Activated CD4-positive, alpha-beta T cell treated with anti-CD3 and anti-CD28 coated beads, Interleukin-2, amount 50 U/mL, for 24 hours (primary cell): Measurements from ENCODE around the gene TP53BP2.
"Not testable (repeated sequence)": the region's sequence is repeated elsewhere in the genome, so short reads cannot be mapped to it uniquely, and the experiment has no call there.

Experiments used
- DNase-seq, 2 donors: peaks; one replicate each; pipeline ENCODE4 v3.0.0-alpha.2; 2020; ENCODE audit warnings: low read depth in 1 of 2, low spot score in 1 of 2

The TP53BP2 gene

GRCh38 chr1:223831755-223832636, 13.8 kb downstream of the TP53BP2 start:
- DNase-seq: no peak

DNA sequence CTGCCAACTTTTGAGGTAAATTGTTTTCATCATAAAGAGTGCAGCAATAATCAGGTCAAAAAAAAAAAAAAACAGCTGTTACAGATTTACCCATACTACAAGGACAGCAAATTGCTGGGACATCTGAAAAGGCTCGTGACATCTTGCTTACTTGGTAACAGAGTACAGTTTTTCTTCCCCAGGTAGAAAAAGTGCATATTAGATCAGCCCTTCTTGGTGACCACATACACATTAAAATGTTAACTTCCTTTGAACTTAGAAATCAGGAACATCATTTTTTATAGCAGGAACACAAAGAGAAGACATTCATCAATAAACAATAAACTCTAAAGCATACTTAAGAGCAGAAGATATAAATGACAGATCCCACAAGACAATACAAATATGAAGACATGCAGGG, 16.1 kb downstream of the TP53BP2 start:
- no peak for DNase-seq

DNA sequence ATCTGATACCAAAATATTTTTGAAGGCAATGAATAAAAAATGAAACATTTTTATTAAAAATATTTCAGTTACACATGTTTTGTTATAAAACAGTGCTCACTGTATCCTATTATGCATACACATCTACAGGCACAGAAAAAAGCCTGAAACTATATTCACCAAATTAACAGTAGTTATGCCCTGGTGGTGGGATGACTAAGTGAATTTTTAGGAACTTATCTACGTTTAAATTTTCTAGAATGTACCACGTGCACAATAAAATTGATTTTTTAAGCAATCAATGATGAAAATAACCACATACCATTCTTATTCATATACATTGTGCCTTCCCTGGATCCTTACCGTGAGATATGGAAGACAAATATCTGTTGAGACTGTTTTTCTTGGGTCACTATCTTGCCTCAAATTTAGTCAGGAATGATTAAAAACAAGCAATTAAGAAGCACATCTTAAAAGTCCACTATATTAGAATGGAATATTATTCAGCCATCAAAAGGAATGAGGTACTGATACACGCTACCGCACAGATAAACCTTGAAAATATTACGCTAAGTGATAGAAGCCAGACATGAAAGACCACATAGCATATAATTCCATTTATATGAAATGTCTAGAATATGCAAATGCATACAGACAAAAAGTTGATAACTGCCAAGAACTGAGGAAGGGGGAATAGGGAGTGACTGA, 17.4 kb downstream of the TP53BP2 start:
- no peak for DNase-seq

DNA sequence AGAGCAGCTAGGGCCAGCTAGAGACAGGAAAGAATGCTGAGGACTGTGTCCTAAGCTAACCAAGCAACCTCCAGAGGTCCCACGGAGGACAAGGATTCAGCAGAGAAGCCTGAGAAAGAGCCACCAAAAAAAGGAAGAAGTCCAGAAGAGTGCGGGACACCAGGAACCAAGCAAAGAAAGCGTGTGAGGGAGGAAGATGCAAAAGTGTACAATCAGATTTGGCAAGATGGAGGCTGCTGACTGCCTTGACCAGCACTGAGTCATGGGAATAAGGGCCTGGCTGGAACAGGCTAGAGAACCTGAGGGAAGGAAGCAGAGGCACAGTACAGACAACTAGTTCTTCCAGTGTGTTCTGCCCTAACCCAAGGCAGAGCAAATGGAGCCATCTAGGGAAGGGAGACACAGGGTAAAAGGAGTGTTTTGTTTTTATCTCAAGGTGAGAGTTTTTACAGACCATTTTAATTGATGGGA, 18.5 kb downstream of the TP53BP2 start:
- no peak for DNase-seq

DNA sequence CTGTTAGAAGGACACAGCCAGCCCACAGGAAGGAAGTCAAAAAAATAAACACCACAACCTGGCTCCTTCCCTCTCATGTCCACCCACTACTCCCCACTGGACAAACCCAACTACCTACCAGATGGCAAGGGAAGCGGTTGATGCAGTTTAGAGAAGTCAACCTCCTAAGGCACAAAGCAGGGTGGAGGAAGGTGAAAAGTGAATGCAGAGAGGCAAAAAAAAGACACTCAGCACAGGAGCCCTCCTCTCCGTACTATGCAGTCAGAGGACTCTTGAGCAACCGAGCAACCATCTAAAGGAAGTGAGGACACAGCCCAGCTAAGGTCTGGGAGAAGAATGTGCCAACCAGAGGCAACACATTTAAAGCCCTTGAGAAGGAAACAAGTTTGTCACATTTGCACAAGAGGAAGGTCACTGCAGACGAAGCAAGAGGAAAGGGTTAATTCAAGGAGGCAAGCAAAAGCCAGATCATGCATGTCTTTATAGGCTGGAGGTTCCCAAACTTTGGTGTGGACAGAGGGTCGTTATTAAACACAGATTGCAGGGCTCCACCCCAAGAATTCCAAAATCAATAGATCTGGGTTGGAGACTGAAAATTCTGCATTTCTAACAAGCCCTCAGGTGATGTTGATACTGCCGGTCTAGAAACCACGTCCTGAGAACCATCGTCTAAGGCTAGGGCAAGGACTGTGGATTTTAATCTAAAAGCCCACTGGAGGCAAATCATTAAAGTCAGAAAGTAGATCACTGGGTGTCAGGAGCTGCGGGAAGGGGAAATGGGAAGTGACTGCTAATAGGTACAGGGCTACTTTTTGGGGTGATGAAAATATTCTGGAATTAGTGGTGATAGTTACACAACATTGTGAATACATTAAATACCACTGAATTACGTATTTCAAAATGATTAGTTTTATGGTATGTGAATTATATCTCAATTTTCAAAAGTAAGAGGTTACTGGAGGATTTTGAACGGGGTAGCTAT, 19.7 kb downstream of the TP53BP2 start:
- DNase-seq: no peak

DNA sequence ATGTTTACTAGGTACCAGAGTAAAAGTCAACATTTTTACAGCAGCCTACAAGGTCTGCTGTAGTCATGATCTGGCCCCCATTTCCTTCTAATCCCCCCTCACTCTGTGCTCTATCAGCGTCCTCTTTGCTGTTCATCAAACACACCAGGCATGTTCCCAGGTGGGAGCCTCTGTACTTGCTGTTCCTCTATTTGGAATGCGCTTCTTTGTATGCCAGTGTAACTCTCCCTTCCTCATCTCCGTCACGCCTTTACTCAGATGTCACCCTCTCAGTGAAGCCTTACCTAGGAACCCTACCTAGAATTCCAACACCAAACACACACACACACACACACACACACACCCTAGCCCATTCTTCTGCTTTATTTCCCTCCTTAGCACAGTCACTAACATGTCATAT, 21.0 kb downstream of the TP53BP2 start:
- DNase-seq: no peak

- no peak for DNase-seq
Measured at GRCh38 chr1:223824287-223824686, 21.5 kb downstream of the TP53BP2 start.

DNA sequence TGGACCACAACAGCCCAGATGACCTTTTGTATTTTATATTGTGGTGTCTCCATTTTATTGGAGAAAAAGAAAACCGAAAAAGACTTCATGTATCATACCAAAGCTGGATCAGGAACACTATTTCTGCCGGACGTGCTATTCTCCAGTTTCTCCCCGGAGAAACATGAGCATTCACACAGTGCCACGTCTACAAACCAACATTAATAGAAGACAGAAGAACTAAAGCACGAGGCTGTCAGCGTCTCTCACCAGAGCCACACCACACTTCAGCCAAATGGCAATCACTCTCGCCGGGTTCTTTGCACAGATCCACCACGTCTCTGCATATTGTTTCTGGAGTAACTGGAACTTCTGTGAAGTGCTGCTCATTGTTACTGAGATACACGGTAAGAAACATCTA, 24.8 kb downstream of the TP53BP2 start:
- no peak for DNase-seq

GRCh38 chr1:223820515-223820858, 25.3 kb downstream of the TP53BP2 start:
- DNase-seq: no peak

DNA sequence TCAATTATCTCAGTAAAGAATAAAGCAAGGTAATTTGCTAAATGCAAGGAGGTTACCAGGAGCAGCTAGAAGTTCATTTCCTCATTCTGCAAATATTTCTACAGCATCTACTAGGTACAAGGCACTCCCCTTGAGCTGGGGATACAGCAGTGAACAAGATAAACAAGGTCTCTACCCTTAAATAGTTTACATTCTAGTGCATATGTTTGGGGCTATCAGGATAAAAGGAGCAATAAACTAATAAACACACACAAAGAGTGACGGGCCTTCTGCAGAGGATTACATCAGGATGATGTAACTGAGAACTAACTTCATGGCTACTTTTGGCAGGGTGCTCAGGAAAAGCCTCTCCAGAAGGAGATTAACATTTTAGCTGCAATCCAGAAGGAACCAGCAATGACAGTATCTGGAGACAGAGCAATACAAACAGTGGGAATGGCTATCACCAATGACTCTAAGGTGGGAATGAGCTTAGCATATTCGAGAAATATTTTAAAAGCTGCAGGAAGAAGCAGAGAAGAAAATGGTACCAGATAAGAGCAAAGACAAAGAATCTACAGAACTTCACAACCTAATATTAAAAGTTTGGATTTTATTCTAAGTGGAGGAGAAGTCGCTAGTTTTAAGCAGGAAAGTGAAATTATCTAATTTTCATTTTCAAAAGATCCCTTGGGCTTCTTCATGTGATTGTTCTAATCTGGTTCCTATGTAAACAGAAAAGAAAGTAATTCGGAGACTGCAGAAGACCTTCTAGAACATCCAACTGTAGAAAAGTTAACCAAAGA, 25.8 kb downstream of the TP53BP2 start:
- DNase-seq: no peak

GRCh38 chr1:223817265-223817664, 28.5 kb downstream of the TP53BP2 start:
- not testable (repeated sequence) for DNase-seq

- no peak for DNase-seq
Measured at GRCh38 chr1:223815865-223816264, 29.9 kb downstream of the TP53BP2 start.

GRCh38 chr1:223815020-223815853, 30.5 kb downstream of the TP53BP2 start:
- DNase-seq: no peak

- DNase-seq: no peak
Measured at GRCh38 chr1:223813645-223814044, 32.1 kb downstream of the TP53BP2 start.

DNA sequence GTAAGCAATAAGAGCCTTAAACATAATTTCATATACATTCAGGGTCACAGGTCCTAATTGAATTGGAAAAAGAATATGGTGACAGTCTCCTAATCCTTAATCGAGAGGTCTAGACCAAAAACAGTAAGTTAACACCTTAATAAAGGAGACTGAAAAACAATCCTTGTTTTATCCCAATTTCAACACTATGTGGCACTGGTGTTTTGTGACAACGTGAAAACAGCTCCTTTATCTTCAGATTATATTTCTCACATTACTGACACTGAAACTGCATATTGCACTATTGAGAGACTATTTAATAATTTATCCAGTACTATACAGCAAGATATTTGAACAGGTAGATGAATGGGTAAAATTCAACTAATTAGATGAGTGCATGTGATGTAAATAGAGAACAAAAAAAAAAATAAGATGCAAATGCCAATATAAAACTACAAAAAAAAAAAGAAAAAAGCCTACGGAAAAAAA, 34.1 kb downstream of the TP53BP2 start:
- no peak for DNase-seq

DNA sequence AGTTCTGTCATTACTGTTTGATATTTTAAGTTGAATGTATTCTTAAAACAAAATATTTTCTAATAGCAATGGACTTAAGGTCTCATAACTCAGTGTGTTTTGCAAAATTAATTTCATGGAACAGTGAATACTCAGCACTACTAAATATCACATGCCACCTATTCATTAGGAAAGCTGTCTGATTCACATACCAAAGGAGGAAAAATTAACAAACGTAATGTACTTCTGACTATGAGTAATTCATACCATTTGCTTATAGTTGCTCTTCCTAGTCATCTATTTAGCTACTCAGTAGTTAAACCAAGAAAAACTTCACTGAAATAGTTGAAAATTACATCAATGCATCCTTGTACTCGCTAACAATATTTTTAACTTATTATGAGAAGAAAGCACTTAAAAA, 35.2 kb downstream of the TP53BP2 start:
- no peak for DNase-seq

DNA sequence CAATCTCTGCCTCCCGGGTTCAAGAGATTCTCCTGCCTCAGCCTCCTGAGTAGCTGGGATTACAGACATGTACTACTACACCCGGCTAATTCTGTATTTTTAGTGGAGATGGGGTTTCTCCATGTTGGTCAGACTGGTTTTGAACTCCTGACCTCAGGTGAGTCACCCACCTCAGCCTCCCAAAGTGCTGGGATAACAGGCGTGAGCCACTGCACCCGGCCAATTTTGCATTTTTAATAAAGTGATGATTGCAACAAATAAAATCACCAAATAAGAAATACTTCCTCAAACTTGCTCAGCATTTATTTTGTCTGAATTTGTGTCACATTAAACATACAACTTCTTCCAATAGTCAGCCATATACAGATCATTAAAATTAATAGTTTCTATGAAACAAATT, 35.8 kb downstream of the TP53BP2 start:
- not testable (repeated sequence) for DNase-seq

- DNase-seq: no peak
Measured at GRCh38 chr1:223803211-223803610, 42.5 kb downstream of the TP53BP2 start.

DNA sequence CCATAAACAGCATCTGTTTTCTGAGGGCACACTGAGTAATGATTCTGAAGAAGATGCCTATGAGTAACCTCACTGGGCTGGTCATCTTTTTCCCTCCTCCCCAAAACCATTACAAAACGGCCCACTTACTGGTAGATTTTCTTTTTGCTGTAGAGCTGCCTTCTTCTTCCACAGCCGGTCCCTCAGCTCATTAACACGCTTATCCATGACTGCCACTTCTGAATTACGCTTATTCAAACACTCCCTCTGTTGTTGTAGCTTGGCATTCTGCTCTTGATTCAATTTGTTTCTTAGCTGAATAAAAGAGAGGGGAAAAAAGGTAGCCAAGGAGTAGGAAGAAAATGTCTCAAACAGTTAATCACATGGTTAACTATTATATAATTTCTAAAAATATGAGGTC, 43.1 kb downstream of the TP53BP2 start:
- DNase-seq: no peak

DNA sequence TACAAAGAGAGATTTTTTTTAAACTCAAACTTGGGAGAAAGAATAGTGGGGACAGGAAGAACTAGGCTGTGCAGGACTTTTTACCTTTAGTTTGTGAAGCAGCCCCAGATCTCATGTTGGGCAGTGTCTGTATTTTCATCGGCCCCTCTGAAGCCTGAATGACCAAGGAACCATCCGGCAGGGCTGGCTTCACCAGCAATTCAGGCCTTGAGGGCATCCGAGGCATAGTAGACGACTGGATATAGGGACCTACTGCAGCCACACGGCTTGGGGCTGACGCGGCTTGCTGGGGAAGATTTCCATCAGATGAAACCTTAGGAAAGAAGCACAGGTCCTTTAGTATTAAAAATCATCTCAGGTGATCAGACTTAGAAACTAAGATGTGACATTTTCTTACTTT, 43.7 kb downstream of the TP53BP2 start:
- no peak for DNase-seq
